GM13977 (cell line): Measurements from ENCODE around the gene ADCY3.

ENCODE experiments used
- DNase-seq: peaks from one replicate; pipeline ENCODE4 v3.0.0; 2012; ENCODE audit warnings: low spot score
- CTCF ChIP-seq: IDR thresholded peaks from 2 replicates; pipeline ENCODE4 v1.5.1; 2012; ENCODE audit warnings: mild to moderate bottlenecking, control low read depth; ENCODE audit not compliant: insufficient read depth; ENCODE audit errors: extremely low read depth, missing control alignments
- in situ Hi-C: fragments of 300-500 bp; cut with MboI; formaldehyde crosslinking; loops from one replicate; pipeline ENCODE4 v1.12.0; 2022; ENCODE audit warnings: low sequenced_read_pairs, low pct_unique_long_range_greater_than_20kb, mixed read lengths, inconsistent platforms; ENCODE audit not compliant: unreplicated experiment

The ADCY3 gene

DNA sequence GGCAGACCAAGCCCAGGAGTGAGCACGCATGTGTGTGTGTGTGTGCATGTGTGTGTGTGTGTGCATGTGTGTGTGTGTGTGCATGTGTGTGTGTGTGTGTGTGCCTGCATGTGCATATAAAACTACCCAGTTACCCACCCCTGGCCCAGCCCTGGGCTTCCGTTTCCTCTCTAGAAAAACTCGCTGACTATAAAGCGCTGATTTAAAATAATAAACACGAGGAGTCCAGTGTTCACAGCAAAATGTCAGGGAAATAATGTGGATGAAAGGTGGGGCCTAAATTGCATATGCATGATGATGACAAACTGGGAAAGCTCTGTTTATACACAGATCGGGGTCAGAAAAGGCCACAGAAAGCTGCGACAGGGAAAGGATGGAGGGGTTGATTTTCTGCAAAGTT, 7.5 kb downstream of the ADCY3 start:
- in situ Hi-C loops = no loop called here
- TF ChIP-seq CTCF = no peak
- no peak for DNase-seq

DNA sequence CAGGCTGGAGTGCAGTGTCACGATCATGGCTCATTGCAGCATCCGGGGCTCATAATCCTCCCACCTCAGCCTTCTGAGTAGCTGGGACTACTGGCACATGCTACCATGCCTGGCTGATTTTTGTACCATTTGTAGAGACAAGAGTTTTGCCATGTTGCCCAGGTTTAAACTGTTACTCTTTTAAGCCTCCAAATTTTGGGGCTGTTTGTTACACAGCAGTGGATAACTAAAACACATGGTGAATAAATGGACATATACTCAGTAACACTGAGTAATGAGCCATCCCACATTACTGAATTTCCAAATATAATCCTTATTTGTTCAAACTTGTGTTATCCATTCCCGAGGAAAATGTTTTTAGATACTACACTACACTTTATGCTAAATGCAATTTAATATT, 9.8 kb downstream of the ADCY3 start:
- TF ChIP-seq CTCF = no peak
- no peak for DNase-seq
- in situ Hi-C loops = no loop called here

DNA sequence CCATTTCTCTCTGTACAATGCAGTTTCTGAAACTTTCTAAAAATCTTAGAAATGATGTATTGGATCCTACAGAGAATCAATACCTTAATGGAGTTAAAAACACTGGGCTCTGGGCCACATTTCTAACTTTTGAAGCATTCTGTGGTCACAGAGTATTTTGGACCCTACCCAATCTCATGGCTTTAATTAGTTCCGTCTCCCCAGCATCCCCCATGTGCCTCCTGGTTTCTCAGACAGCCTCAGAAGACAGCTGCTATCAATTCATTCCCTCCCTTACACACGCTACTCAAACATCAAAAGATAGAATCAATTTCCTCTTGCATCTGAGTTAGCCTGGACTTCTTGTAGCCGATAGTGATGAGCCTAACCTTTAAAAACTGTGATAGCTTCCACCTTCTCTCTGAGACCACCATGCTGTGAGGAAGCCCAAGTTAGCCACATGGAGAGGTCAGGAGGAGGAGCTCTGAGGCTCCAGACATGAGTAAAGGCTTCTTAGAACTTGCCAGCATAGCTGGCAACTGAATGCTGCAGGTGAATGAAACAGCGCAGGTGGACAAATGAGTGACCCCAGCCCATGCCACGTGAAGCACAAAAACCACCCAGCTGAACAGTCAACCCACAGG, 10.4 kb downstream of the ADCY3 start:
- in situ Hi-C loops = no loop called here
- DNase-seq = no peak
- TF ChIP-seq CTCF = no peak

- in situ Hi-C loops = no loop called here
- no peak for DNase-seq
- no peak for TF ChIP-seq CTCF
Observed at GRCh38 chr2:24908461-24908901, 11.6 kb downstream of the ADCY3 start.

- in situ Hi-C loops = no loop called here
- TF ChIP-seq CTCF = no peak
- DNase-seq = no peak
Observed at GRCh38 chr2:24907116-24907515, 12.9 kb downstream of the ADCY3 start.

DNA sequence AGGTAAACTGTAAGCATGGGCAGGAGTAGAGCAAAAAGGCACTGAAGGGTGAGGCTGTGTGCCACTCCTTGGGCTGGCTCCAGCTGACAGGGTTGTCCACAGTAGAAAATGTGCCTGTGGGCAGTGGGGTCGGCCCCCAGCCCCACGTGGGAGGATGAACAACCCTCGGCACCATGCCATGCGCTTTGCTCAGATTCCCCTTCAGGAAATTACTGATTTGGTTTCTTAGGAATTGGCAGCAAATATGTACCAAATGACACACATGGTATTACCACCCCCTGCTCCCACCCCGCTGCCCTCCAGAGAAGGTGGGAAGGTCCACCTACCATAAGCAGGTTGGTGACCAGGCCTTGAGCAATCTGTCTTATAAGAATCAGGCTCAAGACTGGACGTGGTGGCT, 13.6 kb downstream of the ADCY3 start:
- no peak for DNase-seq
- in situ Hi-C loops = no loop called here
- TF ChIP-seq CTCF = no peak
